AG09309 (cell line): ENCODE results near the gene RMI2.

ENCODE experiments used
- DNase-seq: peaks from one replicate; pipeline ENCODE4 v3.0.0-alpha.2; 2010; ENCODE audit warnings: low read depth
- H3K4me3 ChIP-seq: 2 replicates; pipeline ENCODE4 v1.5.1; 2011; ENCODE audit warnings: mild to moderate bottlenecking, low read depth, low read length, moderate library complexity; ENCODE audit not compliant: control insufficient read depth
- TF ChIP-seq, protein P1 (sequence below): IDR thresholded peaks from 2 replicates; pipeline ENCODE4 v1.5.1; 2011; ENCODE audit warnings: mild to moderate bottlenecking, low read depth, low read length, inconsistent platforms; ENCODE audit not compliant: insufficient read depth, control insufficient read depth; ENCODE audit errors: missing control alignments

Gene RMI2

DNA sequence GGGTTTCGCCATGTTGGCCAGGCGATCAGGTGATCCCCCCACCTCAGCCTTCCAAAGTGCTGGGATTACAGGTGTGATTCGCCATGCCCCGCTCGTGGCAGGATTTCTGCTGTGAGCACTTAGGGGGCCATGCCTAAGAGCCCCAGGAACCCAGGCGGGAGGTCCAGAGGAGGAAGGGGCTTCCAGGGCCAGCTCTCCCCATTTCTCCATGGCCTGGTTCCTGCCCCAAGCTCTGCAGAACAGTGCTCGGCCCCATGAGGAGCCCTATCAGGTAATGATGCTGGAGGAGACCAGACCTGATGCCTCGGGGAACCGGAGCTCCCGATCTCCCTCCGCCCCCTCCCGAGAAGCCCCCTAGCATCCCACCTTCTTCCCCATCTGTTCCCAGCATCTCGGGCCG lies 53.6 kb downstream of the RMI2 start:
- H3K4me3 ChIP-seq = no peak overlapping the region
- TF ChIP-seq, protein P1, sequence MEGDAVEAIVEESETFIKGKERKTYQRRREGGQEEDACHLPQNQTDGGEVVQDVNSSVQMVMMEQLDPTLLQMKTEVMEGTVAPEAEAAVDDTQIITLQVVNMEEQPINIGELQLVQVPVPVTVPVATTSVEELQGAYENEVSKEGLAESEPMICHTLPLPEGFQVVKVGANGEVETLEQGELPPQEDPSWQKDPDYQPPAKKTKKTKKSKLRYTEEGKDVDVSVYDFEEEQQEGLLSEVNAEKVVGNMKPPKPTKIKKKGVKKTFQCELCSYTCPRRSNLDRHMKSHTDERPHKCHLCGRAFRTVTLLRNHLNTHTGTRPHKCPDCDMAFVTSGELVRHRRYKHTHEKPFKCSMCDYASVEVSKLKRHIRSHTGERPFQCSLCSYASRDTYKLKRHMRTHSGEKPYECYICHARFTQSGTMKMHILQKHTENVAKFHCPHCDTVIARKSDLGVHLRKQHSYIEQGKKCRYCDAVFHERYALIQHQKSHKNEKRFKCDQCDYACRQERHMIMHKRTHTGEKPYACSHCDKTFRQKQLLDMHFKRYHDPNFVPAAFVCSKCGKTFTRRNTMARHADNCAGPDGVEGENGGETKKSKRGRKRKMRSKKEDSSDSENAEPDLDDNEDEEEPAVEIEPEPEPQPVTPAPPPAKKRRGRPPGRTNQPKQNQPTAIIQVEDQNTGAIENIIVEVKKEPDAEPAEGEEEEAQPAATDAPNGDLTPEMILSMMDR = no peak
- DNase-seq = no peak

DNA sequence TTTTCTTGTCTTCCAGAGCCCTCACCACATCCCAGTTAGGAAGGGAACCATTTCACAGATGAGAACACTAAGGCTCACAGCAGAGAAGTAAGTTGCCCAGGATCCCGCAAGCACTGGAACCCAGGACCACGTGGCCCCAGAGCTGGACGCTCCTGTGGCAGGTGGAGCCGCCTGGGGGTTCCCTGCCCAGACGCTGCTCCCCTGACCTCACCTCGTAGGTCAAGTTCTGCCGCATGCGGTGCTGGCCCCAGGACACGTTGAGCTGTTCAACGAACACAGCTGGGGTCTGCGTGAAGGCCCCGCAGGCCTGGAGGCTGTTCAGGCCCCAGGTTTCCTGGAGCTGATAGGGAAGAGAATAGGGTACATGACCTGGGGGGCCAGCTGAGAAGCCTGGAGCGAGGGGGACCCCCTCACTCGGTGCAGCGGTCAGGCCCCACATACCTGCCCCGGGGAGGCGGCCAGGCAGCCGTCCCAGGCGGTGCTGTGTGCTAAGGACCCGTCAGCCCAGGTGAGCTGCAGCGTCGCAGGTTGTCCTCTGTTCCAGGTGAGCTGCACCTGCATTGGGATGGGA lies 54.1 kb downstream of the RMI2 start:
- TF ChIP-seq, protein P1 = no peak

DNA sequence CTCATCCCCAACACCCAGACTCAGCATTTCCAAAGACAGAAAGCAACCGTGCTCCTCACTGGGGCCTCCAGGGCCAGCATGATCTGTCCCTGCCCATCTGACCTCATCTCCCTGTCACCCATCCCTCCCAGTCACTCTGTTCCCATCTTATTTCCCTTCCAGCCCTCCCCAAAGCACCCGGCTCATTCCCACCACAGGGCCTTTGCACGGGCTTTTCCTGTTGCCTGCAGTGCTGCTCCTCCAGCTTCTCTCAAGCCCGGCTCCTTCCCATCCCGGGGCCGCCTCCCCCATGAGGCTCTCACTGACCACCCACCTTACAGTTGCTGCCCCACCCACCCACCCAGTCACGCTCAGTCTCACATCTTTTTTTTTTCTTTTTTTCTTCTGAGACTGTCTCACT lies 54.8 kb downstream of the RMI2 start:
- TF ChIP-seq, protein P1 = no peak
- DNase-seq = no peak
- H3K4me3 ChIP-seq = no peak overlapping the region

More for the DNA sequence above, 54.1 kb downstream of the RMI2 start:
- H3K4me3 ChIP-seq = no peak overlapping the region
- no peak for DNase-seq
